ENCODE results near the gene PACSIN2. TPM values are rescaled to one million over a fixed set of nuclear protein-coding genes. Genes with fewer than 3 reads are reported as not detected.

Gene PACSIN2
- total RNA-seq, 1 donor from 2014 or later: 48.9 TPM

GRCh38 chr22:42970029-42970428 lies 44.9 kb downstream of the PACSIN2 start:
- peaks cover 22% of the 10 kb centered on the region for H3K36me3 Mint-ChIP-seq (ENCODE audit: low read depth)
- TF ChIP-seq, protein P1, sequence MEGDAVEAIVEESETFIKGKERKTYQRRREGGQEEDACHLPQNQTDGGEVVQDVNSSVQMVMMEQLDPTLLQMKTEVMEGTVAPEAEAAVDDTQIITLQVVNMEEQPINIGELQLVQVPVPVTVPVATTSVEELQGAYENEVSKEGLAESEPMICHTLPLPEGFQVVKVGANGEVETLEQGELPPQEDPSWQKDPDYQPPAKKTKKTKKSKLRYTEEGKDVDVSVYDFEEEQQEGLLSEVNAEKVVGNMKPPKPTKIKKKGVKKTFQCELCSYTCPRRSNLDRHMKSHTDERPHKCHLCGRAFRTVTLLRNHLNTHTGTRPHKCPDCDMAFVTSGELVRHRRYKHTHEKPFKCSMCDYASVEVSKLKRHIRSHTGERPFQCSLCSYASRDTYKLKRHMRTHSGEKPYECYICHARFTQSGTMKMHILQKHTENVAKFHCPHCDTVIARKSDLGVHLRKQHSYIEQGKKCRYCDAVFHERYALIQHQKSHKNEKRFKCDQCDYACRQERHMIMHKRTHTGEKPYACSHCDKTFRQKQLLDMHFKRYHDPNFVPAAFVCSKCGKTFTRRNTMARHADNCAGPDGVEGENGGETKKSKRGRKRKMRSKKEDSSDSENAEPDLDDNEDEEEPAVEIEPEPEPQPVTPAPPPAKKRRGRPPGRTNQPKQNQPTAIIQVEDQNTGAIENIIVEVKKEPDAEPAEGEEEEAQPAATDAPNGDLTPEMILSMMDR (IDR thresholded peaks at IDR 0.05): no peak
- peaks cover 57% of the 10 kb centered on the region for H3K4me1 Mint-ChIP-seq
- H3K27me3 Mint-ChIP-seq: no peaks in the 10 kb centered on the region
- ChIA-PET CTCF (interaction anchor here (1.4 kb wide), 1 partner anchor 88 kb away, joined by 4 read pairs; no protein-coding TSS in a partner anchor), POLR2A (interaction anchor here (1.0 kb wide), 1 partner anchor 114 kb away, joined by 3 read pairs; no protein-coding TSS in a partner anchor)
- H3K27ac Mint-ChIP-seq: peak overlapping the region; percentile 56
- no peaks in the 10 kb centered on the region for H3K9me3 Mint-ChIP-seq
- intact Hi-C loops (cut with micrococcal nuclease): no loop called here
- H3K4me3 Mint-ChIP-seq: peak overlapping the region; percentile 12
- no peak for DNase-seq
- ATAC-seq (ENCODE audit: low read depth): peak; percentile 38

GRCh38 chr22:42969348-42969975 lies 45.5 kb downstream of the PACSIN2 start:
- TF ChIP-seq, protein P1 (IDR thresholded peaks at IDR 0.05): no peak
- peaks cover 58% of the 10 kb centered on the region for H3K4me1 Mint-ChIP-seq
- DNase-seq (no peak), ATAC-seq (ENCODE audit: low read depth) (no peak)
- H3K27me3 Mint-ChIP-seq: no peaks in the 10 kb centered on the region
- no peaks in the 10 kb centered on the region for H3K9me3 Mint-ChIP-seq
- intact Hi-C loops (cut with micrococcal nuclease): loop anchor here (5.0 to 10.0 kb wide), 4 partner anchors 33 to 307 kb away; no protein-coding TSS in a partner anchor
- CTCF ChIA-PET: interaction anchor here (1.3 to 4.4 kb wide), 3 partner anchors 19 to 102 kb away, joined by 3 to 26 read pairs (median 4); no protein-coding TSS in a partner anchor
- POLR2A ChIA-PET: interaction anchor here (0.5 kb wide), 1 partner anchor 1309 kb away, joined by 3 read pairs; no protein-coding TSS in a partner anchor
- H3K27ac Mint-ChIP-seq: peak overlapping the region; percentile 56
- peaks cover 23% of the 10 kb centered on the region for H3K36me3 Mint-ChIP-seq (ENCODE audit: low read depth)
- peak overlapping the region; percentile 12 for H3K4me3 Mint-ChIP-seq

DNA sequence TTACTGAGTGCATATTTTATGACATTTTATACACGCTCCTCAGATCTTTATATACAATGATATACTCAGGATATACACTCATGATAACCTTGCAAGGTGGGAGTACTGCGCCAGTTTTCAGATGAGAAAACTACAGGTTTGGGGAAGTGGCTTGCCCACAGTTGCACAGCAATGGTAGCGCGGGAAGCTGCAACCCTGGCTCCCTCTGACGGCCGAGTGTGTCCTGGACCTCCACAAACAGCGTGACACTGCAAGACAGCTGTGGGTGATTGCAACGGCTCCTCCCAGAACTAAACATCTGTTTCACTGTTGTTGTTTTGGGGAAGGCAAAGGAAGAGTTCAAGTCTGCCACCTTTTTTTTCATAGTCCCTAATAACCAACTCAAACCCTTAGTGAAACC lies 47.0 kb downstream of the PACSIN2 start:
- Mint-ChIP-seq H3K9me3 (no peaks in the 10 kb centered on the region), H3K4me1 (peaks cover 54% of the 10 kb centered on the region), H3K27ac (peak overlapping the region; percentile 46), H3K4me3 (no peak overlapping the region), H3K27me3 (no peaks in the 10 kb centered on the region), H3K36me3 (ENCODE audit: low read depth) (peaks cover 32% of the 10 kb centered on the region)
- intact Hi-C loops (cut with micrococcal nuclease): loop anchor here (1.0 to 10.0 kb wide), 5 partner anchors 34 to 306 kb away; no protein-coding TSS in a partner anchor
- ChIA-PET POLR2A (no interaction called here), CTCF (interaction anchor here (1.0 to 4.4 kb wide), 3 partner anchors 20 to 101 kb away, joined by 3 to 26 read pairs (median 3); no protein-coding TSS in a partner anchor)
- peak; percentile 40 for ATAC-seq (ENCODE audit: low read depth)
- TF ChIP-seq, protein P1 (IDR thresholded peaks at IDR 0.05): no peak
- DNase-seq: no peak

GRCh38 chr22:42967005-42967404 lies 47.9 kb downstream of the PACSIN2 start:
- no peak overlapping the region for H3K4me3 Mint-ChIP-seq
- intact Hi-C loops (cut with micrococcal nuclease): loop anchor here (5.0 to 10.0 kb wide), 4 partner anchors 35 to 305 kb away; no protein-coding TSS in a partner anchor
- no peaks in the 10 kb centered on the region for H3K27me3 Mint-ChIP-seq
- peaks cover 32% of the 10 kb centered on the region for H3K36me3 Mint-ChIP-seq (ENCODE audit: low read depth)
- peaks cover 55% of the 10 kb centered on the region for H3K4me1 Mint-ChIP-seq
- DNase-seq (no peak), ATAC-seq (ENCODE audit: low read depth) (no peak)
- POLR2A ChIA-PET: no interaction called here
- TF ChIP-seq, protein P1 (IDR thresholded peaks at IDR 0.05): no peak
- no peaks in the 10 kb centered on the region for H3K9me3 Mint-ChIP-seq
- CTCF ChIA-PET: interaction anchor here (1.0 to 4.4 kb wide), 3 partner anchors 41 to 100 kb away, joined by 3 to 26 read pairs (median 5); no protein-coding TSS in a partner anchor
- peak overlapping the region; percentile 31 for H3K27ac Mint-ChIP-seq

GRCh38 chr22:42966497-42966896 lies 48.5 kb downstream of the PACSIN2 start:
- peaks cover 31% of the 10 kb centered on the region for H3K36me3 Mint-ChIP-seq (ENCODE audit: low read depth)
- no peak for ATAC-seq (ENCODE audit: low read depth)
- peaks cover 60% of the 10 kb centered on the region for H3K4me1 Mint-ChIP-seq
- no peak overlapping the region for H3K4me3 Mint-ChIP-seq
- intact Hi-C loops (cut with micrococcal nuclease): loop anchor here (5.0 to 10.0 kb wide), 4 partner anchors 36 to 304 kb away; no protein-coding TSS in a partner anchor
- no peaks in the 10 kb centered on the region for H3K27me3 Mint-ChIP-seq
- no peaks in the 10 kb centered on the region for H3K9me3 Mint-ChIP-seq
- CTCF ChIA-PET: interaction anchor here (1.0 to 4.4 kb wide), 3 partner anchors 40 to 99 kb away, joined by 3 to 26 read pairs (median 5); no protein-coding TSS in a partner anchor
- H3K27ac Mint-ChIP-seq: no peak overlapping the region
- POLR2A ChIA-PET: no interaction called here
- no peak for DNase-seq
- TF ChIP-seq, protein P1 (IDR thresholded peaks at IDR 0.05): no peak
